Measurements from ENCODE around the gene NFYA.
A peak's percentile ranks its signal among the peaks of the same experiment; 100 is the strongest.

NFYA gene

GRCh38 chr6:41074692-41075436 is 2.1 kb downstream of the NFYA start:
- Histone ChIP-seq H3K9me3 (ENCODE audit: insufficient read depth, low read depth, low read length) (no peaks in the 10 kb centered on the region), H3K4me1 (ENCODE audit: insufficient read depth, low read length) (peaks cover 32% of the 10 kb centered on the region; the same call in 1 of the 2 replicates), H3K27ac (ENCODE audit: low read depth, low read length) (no peak overlapping the region; the same call in 1 of the 2 replicates), H3K4me3 (ENCODE audit: low read length) (peak overlapping the region; percentile 82), H3K36me3 (ENCODE audit: insufficient read depth, low read length) (peaks cover 32% of the 10 kb centered on the region), H3K27me3 (ENCODE audit: insufficient read depth, low read length) (no peaks in the 10 kb centered on the region), H3K9ac (ENCODE audit: low read depth, low read length) (no peak overlapping the region; the same call in 1 of the 2 replicates)
- WGBS, result 72% methylated on average over 11 of the region's 11 CpGs

DNA sequence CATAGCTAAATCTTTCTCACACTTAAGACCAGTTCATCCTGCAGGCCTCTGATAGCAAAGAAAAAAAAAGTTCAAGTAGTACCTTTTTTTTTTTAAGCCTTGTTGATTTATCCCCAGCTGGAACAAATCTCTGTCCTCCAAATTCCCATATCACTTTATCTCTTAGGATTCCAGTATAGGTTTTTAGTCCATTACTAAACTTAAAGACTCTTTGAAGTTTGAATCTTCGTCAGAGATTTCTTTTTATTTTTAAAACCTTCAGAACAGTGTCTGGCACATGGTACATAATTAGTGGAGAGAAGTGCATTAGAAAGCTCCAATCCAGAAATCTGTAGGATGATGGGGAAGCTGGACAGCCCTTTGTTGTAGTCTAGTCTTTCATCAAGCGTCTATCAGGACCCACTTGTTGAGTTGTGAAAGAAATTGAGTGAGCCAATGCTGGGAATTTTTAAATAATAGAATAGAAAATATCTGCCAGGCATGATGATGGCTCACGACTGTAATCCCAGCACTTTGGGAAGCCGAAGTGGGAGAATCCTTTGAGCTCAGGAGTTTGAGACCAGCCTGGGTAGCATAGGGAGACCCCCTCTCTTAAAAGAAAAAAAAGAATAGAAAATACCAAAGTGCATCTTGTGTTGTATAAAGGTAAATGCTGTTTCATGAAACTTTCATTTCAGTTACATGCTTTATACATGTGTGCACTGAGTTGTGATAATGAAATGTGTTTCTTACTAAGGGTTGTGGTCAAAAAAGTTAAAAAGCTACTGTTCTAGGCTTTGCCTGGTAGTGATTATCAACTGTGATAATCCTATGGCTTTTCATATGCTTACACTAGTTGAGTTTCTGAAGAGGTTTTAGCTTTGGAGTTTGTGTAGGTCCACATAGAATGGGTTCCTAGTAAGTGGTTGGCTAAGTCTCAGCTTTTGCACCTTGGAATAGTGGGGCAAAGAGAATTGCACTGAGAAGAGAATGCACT is 3.2 kb downstream of the NFYA start:
- Histone ChIP-seq H3K4me3 (ENCODE audit: low read length) (peak overlapping the region; percentile 82; the same call in 1 of the 2 replicates), H3K27ac (ENCODE audit: low read depth, low read length) (no peak overlapping the region), H3K36me3 (ENCODE audit: insufficient read depth, low read length) (peaks cover 35% of the 10 kb centered on the region), H3K4me1 (ENCODE audit: insufficient read depth, low read length) (peaks cover 26% of the 10 kb centered on the region; the same call in 1 of the 2 replicates), H3K27me3 (ENCODE audit: insufficient read depth, low read length) (no peaks in the 10 kb centered on the region), H3K9me3 (ENCODE audit: insufficient read depth, low read depth, low read length) (no peaks in the 10 kb centered on the region), H3K9ac (ENCODE audit: low read depth, low read length) (no peak overlapping the region)
- WGBS, result 91% methylated on average over 3 of the region's 4 CpGs

GRCh38 chr6:41077536-41077935 is 4.8 kb downstream of the NFYA start:
- WGBS, result 95% methylated on average over 2 of the region's 2 CpGs
- peaks cover 49% of the 10 kb centered on the region for H3K36me3 ChIP-seq (ENCODE audit: insufficient read depth, low read length)
- H3K27ac ChIP-seq (ENCODE audit: low read depth, low read length), result no peak overlapping the region
- H3K4me3 ChIP-seq (ENCODE audit: low read length), result no peak overlapping the region
- no peak overlapping the region for H3K9ac ChIP-seq (ENCODE audit: low read depth, low read length)
- no peaks in the 10 kb centered on the region for H3K27me3 ChIP-seq (ENCODE audit: insufficient read depth, low read length)
- peaks cover 22% of the 10 kb centered on the region; the same call in 1 of the 2 replicates for H3K4me1 ChIP-seq (ENCODE audit: insufficient read depth, low read length)
- H3K9me3 ChIP-seq (ENCODE audit: insufficient read depth, low read depth, low read length), result no peaks in the 10 kb centered on the region

- Histone ChIP-seq H3K36me3 (ENCODE audit: insufficient read depth, low read length) (peaks cover 55% of the 10 kb centered on the region), H3K9ac (ENCODE audit: low read depth, low read length) (no peak overlapping the region), H3K27ac (ENCODE audit: low read depth, low read length) (no peak overlapping the region), H3K9me3 (ENCODE audit: insufficient read depth, low read depth, low read length) (no peaks in the 10 kb centered on the region), H3K4me3 (ENCODE audit: low read length) (no peak overlapping the region), H3K4me1 (ENCODE audit: insufficient read depth, low read length) (peaks cover 22% of the 10 kb centered on the region; the same call in 1 of the 2 replicates), H3K27me3 (ENCODE audit: insufficient read depth, low read length) (no peaks in the 10 kb centered on the region)
- 92% methylated on average over 2 of the region's 3 CpGs for WGBS
Measured at GRCh38 chr6:41078101-41078500, 5.3 kb downstream of the NFYA start.

GRCh38 chr6:41079080-41079479 is 6.3 kb downstream of the NFYA start:
- Histone ChIP-seq H3K27me3 (ENCODE audit: insufficient read depth, low read length) (no peaks in the 10 kb centered on the region), H3K9ac (ENCODE audit: low read depth, low read length) (no peak overlapping the region), H3K4me3 (ENCODE audit: low read length) (no peak overlapping the region), H3K9me3 (ENCODE audit: insufficient read depth, low read depth, low read length) (no peaks in the 10 kb centered on the region), H3K27ac (ENCODE audit: low read depth, low read length) (no peak overlapping the region), H3K36me3 (ENCODE audit: insufficient read depth, low read length) (peaks cover 65% of the 10 kb centered on the region), H3K4me1 (ENCODE audit: insufficient read depth, low read length) (peaks cover 22% of the 10 kb centered on the region; the same call in 1 of the 2 replicates)
- 98% methylated on average over 1 of the region's 1 CpG for WGBS

- WGBS, result 94% methylated on average over 2 of the region's 2 CpGs
- Histone ChIP-seq H3K36me3 (ENCODE audit: insufficient read depth, low read length) (peaks cover 80% of the 10 kb centered on the region), H3K4me1 (ENCODE audit: insufficient read depth, low read length) (peaks cover 10% of the 10 kb centered on the region; the same call in 1 of the 2 replicates), H3K4me3 (ENCODE audit: low read length) (no peak overlapping the region), H3K9me3 (ENCODE audit: insufficient read depth, low read depth, low read length) (no peaks in the 10 kb centered on the region), H3K9ac (ENCODE audit: low read depth, low read length) (no peak overlapping the region), H3K27ac (ENCODE audit: low read depth, low read length) (no peak overlapping the region), H3K27me3 (ENCODE audit: insufficient read depth, low read length) (no peaks in the 10 kb centered on the region)
Measured at GRCh38 chr6:41080621-41081020, 7.8 kb downstream of the NFYA start.

DNA sequence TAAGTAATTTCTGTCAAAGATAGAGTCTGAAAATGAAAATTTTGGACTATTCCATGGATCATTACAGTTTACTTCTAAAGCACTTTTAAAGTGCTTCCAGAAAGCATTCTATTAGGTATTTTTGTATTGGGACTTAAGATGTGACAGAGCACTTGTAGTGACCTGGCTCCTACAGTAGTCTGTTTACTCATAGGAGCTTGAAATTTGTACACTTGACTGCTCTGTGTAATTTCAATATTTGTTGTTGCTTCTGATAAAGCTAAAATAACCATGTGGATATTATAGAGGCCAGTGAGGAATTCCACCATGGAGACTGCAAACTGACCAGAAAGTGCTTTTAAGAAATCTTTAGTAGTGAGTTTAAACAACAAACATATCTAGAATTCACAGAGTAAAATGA is 10.3 kb downstream of the NFYA start:
- no peaks in the 10 kb centered on the region for H3K9me3 ChIP-seq (ENCODE audit: insufficient read depth, low read depth, low read length)
- H3K27me3 ChIP-seq (ENCODE audit: insufficient read depth, low read length), result no peaks in the 10 kb centered on the region
- no peak overlapping the region for H3K9ac ChIP-seq (ENCODE audit: low read depth, low read length)
- H3K36me3 ChIP-seq (ENCODE audit: insufficient read depth, low read length), result peaks cover 98% of the 10 kb centered on the region
- no peak overlapping the region for H3K4me3 ChIP-seq (ENCODE audit: low read length)
- no peaks in the 10 kb centered on the region for H3K4me1 ChIP-seq (ENCODE audit: insufficient read depth, low read length)
- H3K27ac ChIP-seq (ENCODE audit: low read depth, low read length), result no peak overlapping the region

- Histone ChIP-seq H3K4me3 (ENCODE audit: low read length) (no peak overlapping the region), H3K27ac (ENCODE audit: low read depth, low read length) (no peak overlapping the region), H3K4me1 (ENCODE audit: insufficient read depth, low read length) (no peaks in the 10 kb centered on the region), H3K36me3 (ENCODE audit: insufficient read depth, low read length) (peaks cover 95% of the 10 kb centered on the region), H3K27me3 (ENCODE audit: insufficient read depth, low read length) (no peaks in the 10 kb centered on the region), H3K9me3 (ENCODE audit: insufficient read depth, low read depth, low read length) (no peaks in the 10 kb centered on the region), H3K9ac (ENCODE audit: low read depth, low read length) (no peak overlapping the region)
Measured at GRCh38 chr6:41085182-41085581, 12.4 kb downstream of the NFYA start.

GRCh38 chr6:41088451-41088850 is 15.7 kb downstream of the NFYA start:
- peaks cover 96% of the 10 kb centered on the region for H3K36me3 ChIP-seq (ENCODE audit: insufficient read depth, low read length)

DNA sequence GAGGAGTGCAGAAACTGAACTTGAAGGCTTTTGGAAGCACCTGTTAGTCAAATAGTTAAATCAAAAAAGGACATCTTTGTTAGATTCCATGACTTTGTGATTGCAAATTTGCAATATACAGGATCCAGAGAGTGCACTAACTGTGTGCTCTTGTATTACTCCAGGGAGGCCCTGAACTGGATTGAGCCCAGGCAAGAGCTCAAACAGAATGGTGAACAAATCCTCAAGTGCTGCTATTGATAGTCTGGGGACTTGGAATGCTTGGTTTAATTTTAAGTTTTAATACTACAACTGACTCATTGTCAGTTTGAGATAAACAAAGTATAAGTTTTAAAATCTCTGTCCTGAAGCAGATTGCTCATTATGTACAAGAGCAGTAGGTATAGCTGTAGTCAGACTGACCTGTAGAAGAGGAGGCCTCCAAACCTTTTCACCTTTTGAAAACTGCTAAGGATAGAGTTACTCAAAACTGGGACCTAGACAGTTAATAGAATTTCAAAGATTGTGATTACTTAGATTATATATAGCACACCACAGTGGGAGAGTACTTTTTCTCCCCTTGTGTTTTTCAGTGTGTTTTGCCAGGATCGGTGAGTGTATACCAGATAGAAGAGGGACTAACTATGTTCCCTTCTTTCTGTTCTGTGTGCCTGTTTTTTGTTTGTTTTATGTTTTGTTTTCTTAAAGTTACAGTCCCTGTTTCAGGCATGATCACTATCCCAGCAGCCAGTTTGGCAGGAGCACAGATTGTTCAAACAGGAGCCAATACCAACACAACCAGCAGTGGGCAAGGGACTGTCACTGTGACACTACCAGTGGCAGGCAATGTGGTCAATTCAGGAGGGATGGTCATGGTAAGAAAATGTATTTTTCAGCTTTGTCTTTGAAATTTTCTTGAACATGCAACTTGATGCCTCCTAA is 18.3 kb downstream of the NFYA start:
- Histone ChIP-seq H3K4me1 (ENCODE audit: insufficient read depth, low read length) (no peaks in the 10 kb centered on the region), H3K36me3 (ENCODE audit: insufficient read depth, low read length) (peaks cover 96% of the 10 kb centered on the region), H3K27ac (ENCODE audit: low read depth, low read length) (no peak overlapping the region), H3K27me3 (ENCODE audit: insufficient read depth, low read length) (no peaks in the 10 kb centered on the region), H3K4me3 (ENCODE audit: low read length) (no peak overlapping the region), H3K9ac (ENCODE audit: low read depth, low read length) (no peak overlapping the region), H3K9me3 (ENCODE audit: insufficient read depth, low read depth, low read length) (no peaks in the 10 kb centered on the region)
- 30% methylated on average over 1 of the region's 1 CpG for WGBS

More at GRCh38 chr6:41088451-41088850, 15.7 kb downstream of the NFYA start:
- Histone ChIP-seq H3K9ac (ENCODE audit: low read depth, low read length) (no peak overlapping the region), H3K27me3 (ENCODE audit: insufficient read depth, low read length) (no peaks in the 10 kb centered on the region), H3K4me1 (ENCODE audit: insufficient read depth, low read length) (no peaks in the 10 kb centered on the region), H3K4me3 (ENCODE audit: low read length) (no peak overlapping the region), H3K27ac (ENCODE audit: low read depth, low read length) (no peak overlapping the region), H3K9me3 (ENCODE audit: insufficient read depth, low read depth, low read length) (no peaks in the 10 kb centered on the region)
- 93% methylated on average over 4 of the region's 4 CpGs for WGBS

Measured in HUES64 (cell line).